ENCODE results near the gene AOC2.
"Not testable (repeated sequence)": the region's sequence is repeated elsewhere in the genome, so short reads cannot be mapped to it uniquely, and the experiment has no call there.

AOC2 gene

DNA sequence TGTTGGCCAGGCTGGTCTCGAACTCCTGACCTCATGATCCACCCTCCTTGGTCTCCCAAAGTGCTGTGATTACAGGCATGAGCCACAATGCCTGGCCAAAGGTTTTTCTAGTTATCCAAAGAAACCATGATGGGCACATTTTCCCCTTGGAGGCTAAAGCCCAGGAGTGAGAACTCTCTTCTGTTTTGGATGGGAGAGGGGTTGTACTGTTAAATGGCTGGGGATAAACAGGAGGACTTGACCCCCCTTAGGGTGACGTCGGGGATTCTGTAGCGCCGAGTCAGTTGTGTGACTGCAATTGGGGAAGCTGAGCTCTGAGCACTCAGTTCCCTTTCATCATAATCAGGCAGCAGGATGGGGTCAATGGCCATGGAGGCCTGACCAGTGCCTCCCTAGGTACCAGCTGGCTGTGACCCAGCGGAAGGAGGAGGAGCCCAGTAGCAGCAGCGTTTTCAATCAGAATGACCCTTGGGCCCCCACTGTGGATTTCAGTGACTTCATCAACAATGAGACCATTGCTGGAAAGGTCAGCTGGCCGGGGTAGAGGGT lies 10.7 kb downstream of the AOC2 start:
- no peak for DNase-seq (ENCODE audit: low read depth)

DNA sequence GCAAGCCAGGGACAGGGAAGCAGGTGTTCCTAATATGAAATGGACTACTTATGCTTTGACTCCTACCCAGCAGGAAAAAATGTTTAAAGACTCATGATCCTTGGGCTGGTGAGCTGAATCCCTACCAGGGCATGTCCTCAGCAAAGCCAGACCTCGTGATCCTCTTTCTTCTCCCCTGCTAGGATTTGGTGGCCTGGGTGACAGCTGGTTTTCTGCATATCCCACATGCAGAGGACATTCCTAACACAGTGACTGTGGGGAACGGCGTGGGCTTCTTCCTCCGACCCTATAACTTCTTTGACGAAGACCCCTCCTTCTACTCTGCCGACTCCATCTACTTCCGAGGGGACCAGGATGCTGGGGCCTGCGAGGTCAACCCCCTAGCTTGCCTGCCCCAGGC lies 11.7 kb downstream of the AOC2 start:
- DNase-seq (ENCODE audit: low read depth) = not testable (repeated sequence)

DNA sequence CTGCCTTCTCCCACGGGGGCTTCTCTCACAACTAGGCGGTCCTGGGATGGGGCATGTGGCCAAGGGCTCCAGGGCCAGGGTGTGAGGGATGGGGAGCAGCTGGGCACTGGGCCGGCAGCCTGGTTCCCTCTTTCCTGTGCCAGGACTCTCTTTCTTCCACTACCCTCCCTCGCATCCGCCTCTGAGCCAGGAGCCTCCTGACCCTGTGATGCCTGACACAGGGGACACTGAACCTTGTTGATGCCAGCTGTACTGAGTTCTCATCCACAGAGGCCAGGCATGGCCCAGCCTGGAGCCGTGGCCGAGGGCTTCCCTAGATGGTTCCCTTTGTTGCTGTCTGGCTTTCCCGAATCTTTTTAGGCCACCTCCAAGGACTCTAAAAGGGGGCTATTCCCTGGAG lies 12.1 kb downstream of the AOC2 start:
- DNase-seq (ENCODE audit: low read depth) = not testable (repeated sequence)

DNA sequence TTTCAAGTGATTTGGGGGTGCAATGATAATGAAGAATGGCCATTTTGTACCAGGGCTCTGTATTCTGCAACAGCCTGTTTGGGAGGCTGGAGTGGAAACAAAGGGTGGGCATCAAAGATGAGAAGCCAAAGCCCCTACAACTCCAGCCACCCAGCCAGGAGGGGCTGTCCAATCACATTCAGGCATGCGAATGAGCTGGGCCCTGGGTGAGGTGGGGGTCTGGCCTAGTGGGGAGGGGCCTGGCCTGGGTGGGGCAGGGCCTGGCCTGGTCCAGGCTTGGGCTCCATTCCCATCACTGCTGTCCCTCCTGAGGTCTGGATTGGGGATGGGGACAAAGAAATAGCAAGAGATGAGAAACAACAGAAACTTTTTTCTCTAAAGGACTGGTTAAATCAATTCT lies 13.0 kb downstream of the AOC2 start:
- DNase-seq (ENCODE audit: low read depth) = no peak

DNA sequence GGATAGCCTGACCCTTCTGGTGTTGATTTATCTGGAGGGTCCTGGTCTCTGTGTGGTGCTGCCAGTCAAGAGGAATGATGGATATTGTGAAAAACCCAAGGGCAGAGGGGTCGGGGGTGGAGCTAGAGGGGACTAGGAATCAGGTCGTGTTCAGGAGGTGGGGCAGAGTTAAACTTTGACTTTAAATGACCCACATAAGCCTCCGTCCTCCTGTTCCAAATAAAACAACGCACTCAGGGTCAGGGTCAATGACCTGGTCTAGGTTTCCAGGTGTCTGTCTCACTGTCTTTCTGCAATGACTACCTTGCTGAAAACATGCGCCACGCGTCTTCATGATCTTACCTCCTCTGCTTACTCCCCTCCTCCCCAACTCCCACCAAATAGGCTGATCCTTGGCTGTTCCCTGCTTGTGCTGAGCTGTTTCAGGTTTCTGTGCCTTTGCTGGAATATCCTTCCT lies 21.3 kb downstream of the AOC2 start:
- DNase-seq (ENCODE audit: low read depth) = no peak

DNA sequence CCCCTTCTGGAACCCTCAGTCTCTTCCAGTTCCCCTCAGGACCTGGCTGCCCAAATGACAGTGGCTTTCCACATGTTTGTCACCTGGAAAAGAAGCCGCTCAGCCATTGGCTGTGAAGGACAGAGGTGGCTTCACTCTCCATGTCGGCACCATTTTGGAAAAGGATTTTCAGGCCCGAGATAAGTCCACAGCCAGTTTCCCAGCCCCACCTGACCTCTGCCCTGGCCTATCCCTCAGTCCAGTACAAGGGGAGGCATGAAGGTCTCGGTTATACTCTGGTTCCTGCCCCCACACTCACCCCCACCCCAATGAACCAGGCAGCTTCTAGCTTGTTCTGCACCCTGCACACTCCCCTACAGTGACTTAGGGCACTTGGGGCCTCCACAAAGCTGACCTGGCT lies 21.8 kb downstream of the AOC2 start:
- DNase-seq (ENCODE audit: low read depth) = no peak

DNA sequence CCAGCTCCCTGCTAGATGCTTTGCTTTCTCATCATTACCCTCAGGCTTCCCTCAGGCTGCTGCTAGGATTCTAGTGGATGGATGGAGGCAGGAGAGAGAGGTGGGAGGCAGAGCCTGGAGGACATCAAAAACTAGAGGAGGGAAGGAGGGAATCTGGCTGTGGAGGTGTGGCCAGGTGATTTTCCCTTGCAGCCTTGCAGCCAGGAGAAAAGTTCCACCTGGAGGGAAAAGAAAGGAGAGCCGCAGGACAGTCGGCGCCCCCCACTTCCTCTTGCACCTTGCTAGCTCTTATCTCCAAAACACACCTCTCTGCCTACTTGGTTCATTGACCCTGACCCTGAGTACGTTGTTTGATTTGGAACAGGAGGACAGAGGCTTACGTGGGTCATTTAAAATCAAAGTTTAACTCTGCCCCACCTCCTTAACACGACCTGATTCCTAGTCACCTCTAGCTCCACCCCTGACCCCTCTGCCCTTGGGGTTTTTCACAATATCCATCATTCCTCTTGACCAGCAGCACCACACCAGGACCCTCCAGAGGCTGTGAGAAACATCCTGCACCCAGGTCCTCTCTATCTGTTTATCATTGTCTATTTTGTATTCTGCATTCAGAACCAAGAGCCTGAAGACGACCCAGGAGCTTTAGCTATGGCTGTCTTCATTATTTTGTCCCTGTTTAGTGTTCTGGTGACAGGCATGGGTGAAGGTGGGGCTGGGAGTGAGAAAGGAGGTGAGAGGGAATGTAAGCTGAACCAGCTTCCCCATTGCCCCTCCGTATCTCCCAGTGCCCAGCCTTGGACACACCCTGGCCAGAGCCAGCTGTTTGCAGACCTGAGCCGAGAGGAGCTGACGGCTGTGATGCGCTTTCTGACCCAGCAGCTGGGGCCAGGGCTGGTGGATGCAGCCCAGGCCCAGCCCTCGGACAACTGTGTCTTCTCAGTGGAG lies 22.5 kb downstream of the AOC2 start:
- no peak for DNase-seq (ENCODE audit: low read depth)

DNA sequence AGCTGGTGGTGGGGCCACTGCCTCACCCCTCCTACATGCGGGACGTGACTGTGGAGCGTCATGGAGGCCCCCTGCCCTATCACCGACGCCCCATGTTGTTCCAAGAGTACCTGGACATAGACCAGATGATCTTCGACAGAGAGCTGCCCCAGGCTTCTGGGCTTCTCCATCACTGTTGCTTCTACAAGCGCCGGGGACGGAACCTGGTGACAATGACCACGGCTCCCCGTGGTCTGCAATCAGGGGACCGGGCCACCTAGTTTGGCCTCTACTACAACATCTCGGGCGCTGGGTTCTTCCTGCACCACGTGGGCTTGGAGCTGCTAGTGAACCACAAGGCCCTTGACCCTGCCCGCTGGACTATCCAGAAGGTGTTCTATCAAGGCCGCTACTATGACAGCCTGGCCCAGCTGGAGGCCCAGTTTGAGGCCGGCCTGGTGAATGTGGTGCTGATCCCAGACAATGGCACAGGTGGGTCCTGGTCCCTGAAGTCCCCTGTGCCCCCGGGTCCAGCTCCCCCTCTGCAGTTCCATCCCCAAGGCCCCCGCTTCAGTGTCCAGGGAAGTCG lies 23.4 kb downstream of the AOC2 start:
- DNase-seq (ENCODE audit: low read depth) = not testable (repeated sequence)

DNA sequence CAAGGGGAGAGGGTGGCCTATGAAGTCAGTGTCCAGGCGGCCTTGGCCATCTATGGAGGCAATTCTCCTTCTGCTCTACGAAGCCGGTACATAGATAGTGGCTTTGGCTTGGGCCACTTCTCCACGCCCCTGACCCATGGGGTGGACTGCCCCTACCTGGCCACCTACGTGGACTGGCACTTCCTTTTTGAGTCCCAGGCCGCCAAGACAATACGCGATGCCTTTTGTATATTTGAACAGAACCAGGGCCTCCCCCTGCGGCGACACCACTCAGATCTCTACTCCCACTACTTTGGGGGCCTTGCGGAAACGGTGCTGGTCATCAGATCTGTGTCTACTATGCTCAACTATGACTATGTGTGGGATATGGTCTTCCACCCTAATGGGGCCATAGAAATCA lies 24.0 kb downstream of the AOC2 start:
- no peak for DNase-seq (ENCODE audit: low read depth)

DNA sequence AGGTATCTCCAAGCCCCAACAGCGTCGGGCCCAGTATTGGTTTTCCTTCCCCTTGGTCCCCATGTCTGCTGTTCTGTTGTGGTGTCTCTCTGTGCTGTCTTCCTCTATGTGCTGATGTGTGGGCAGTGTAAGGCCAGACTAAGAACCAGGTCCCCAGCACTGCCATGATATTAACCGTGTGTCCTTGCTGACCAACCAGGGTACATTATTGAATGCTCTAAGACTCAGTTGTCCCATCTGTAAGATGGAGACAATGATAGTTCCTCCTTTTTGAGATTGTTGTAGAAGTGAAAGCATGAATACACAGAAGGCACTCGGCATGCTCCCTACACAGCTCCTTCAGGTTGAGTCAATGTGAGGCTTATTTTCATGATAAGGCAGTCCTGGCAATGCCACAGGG lies 27.3 kb downstream of the AOC2 start:
- DNase-seq (ENCODE audit: low read depth) = no peak

DNA sequence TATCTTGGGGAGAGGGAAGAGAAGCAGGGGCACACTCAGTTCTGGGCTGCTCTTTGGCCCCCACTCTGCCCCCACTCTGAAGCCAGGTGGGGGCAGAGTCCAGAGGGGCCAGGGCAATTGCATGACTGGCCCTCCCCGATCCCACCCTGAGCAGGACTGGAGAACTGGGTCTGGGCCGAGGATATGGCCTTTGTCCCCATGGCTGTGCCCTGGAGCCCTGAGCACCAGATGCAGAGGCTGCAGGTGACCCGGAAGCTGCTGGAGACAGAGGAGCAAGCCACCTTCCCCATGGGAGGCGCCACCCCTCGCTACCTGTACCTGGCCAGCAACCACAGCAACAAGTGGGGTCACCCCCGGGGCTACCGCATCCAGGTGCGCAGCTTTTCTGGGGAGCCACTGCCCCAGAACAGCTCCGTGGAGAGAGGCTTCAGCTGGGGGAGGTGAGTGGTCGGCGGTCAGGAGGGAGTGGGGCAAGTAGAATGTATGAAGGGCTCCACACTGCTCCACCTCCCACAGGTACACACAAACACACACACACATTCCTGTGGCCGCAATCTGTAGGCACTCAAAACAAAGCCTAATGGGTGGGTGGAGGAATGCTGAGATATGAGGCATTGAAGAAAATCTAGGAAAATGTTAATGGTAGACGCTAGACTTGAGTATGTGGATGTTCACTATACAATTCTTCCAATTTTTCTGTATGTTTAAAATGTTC lies 28.0 kb downstream of the AOC2 start:
- no peak for DNase-seq (ENCODE audit: low read depth)

DNA sequence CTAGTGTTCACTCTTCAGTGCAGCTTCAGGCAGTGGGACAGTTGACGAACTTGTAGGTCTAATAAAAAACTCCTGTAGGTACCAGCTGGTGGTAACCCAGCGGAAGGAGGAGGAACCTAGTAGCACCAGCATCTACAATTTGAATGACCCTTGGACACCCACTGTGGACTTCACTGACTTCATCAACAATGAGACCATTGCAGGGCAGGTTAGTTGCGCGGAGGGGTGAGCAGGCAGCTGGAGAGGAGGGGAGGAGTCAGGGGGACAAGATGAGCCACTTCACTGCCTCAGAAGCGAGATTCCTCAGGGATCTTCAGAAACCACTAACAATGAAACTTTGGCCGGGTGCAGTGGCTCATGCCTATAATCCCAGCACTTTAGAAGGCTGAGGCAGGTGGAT lies 28.9 kb downstream of the AOC2 start:
- no peak for DNase-seq (ENCODE audit: low read depth)

DNA sequence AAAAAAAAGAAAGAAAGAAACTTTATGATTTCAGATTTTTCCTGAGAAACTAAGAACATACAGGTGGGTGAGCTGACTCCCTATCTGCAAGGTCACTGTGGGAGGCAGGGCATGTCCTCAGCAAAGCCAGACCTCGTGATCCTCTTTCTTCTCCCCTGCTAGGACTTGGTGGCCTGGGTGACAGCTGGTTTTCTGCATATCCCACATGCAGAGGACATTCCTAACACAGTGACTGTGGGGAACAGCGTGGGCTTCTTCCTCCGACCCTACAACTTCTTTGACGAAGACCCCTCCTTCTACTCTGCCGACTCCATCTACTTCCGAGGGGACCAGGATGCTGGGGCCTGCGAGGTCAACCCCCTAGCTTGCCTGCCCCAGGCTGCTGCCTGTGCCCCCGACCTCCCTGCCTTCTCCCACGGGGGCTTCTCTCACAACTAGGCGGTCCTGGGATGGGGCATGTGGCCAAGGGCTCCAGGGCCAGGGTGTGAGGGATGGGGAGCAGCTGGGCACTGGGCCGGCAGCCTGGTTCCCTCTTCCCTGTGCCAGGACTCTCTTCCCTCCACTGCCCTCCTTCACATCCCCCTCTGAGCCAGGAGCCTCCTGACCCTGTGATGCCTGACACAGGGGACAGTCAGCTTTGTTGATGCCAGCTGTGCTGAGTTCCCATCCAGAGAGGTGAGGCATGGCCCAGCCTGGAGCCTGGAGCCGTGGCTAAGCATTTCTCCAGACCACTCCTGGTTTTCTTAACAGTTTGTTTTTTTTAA lies 29.7 kb downstream of the AOC2 start:
- not testable (repeated sequence) for DNase-seq (ENCODE audit: low read depth)

DNA sequence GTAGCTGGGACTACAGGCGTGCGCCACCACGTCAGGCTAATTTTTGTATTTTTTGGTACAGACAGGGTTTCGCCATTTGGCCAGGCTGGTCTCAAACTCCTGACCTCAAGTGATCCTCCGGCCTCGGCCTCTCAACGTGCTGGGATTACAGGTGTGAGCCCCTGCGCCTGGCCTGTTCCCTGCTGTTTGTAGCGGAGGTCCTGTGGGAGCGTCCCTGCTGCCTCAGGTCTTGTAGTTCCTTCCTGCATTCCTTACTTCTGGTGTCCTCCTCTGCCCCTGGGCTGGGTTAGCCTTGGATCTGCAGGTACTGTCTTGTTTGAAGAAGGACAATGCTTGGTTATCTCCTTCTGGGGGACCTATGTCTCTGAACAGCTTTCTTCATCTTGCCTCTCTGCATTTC lies 32.7 kb downstream of the AOC2 start:
- no peak for DNase-seq (ENCODE audit: low read depth)

DNA sequence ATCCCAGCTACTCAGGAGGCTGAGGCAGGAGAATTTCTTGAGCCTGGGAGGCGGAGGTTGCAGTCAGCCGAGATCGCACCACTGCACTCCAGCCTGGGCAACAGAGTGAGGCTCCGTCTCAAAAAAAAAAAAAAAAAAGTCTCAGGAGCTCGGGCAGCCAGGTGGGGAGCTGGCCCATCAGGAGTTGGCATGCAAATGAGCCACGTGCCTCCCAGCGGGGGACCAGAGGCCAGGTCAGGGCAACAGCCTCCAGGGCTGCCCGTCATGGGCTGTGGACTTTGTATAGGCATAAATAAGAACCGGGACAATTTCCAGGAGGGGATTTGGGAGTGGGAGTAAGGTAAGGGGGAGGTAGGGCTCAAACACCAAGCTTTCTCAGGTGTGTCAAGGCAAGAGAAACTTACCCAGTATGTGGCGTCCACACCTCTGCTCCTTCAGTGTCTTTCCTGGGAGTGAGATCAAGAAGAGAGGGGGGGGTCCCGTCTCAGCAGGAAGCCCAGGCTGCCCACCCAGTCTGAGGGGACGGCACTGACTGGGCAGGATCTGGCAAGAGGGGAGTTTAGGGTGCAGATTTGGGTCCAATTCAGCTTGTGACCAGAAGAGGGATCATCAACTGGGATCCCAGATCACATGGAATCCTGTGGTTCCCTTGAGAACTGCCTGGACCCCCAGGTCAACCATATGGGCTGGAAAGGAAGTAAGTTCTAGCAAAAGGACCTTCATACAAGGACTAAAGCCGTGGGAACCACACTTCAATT lies 33.9 kb downstream of the AOC2 start:
- no peak for DNase-seq (ENCODE audit: low read depth)

DNA sequence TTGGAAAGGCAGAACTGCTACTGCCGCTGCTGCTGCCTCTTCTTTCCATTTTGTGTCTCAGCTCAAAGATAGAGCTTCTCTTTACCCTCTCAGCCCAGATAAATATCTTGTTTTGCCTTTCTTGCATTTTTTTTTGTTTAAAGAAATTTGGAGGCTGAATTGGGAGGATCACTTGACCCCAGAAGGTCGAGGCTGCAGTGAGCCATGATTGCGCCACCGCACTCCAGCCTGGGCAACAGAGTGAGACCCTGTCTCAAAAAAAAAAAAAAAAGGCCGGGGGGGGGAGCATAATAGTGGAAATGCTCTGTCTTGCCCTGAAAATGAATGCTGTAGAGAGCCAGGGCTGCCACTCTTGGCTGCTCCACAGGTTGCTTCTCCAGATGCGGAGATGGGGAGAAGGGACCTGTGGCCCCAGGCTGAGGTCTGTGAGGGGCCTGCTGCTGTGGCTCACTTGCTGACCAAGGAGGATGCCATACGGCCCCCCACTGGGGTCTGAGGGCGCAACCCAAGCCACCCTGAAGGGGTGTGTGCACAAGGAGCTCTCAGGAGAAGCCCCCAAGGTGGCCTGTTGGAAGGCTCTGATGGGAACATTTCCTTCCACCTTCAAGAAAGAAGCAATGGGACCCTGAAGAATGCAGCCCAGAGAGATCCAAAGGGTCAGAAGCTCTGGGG lies 34.7 kb downstream of the AOC2 start:
- no peak for DNase-seq (ENCODE audit: low read depth)

DNA sequence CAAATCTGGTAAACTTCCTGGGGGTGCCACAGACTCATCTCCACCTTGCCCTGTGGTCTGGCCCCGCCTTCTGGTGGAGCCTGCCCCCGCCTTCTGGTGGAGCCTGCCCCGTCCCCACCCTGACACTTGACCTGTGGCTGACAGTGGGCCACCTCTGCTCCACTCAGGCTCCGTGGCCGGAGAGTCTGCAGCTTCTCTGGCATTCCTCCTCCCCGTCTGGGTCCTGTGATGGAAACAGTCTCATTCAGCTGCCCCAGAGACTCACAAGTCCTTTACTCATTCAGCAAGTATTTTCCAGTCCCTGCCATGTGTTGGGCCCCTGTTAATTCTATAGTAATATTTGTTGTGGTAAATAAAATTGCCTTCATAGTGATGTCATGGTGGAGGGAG lies 35.2 kb downstream of the AOC2 start:
- DNase-seq (ENCODE audit: low read depth) = no peak

DNA sequence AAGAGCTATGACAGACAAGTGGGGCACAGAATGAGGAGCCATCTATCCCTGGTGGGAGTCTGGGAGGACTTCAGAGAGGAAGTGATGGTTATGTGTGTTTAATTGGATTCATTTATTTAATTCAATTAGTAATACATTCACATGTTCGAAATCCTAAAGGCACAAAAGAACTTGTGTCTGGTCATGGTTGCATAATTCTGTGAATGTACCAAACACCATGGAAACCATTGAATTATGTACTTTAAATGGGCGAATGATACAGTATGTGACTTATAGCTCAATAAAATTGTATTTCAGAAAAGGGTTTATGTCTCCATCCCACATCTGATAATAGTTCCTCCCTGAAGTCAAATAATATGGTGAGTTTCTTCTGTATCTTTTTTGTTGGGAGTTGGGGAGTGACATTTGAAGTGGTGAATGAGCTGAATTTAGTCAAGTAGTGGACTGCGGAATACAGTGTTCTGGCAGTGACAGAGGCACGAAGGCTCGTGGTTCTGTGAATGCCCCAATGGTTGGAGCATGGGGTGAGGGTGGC lies 36.5 kb downstream of the AOC2 start:
- DNase-seq (ENCODE audit: low read depth) = no peak

DNA sequence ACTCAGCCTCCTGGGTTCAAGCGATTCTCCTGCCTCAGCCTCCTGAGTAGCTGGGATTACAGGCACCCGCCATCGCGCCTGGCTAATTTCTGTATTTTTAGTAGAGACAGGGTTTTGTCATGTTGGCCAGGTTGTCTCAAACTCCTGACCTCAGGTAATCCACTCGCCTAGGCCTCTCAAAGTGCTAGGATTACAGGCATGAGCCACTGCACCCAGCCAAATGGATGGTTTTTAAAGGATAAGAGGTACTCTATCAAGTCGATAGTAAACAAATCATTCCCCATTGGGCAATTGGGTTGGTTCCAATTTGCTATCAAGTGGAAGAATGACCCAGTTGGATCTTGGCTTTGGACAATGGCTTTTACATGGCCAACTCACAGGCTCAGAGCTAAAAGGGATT lies 37.3 kb downstream of the AOC2 start:
- not testable (repeated sequence) for DNase-seq (ENCODE audit: low read depth)

DNA sequence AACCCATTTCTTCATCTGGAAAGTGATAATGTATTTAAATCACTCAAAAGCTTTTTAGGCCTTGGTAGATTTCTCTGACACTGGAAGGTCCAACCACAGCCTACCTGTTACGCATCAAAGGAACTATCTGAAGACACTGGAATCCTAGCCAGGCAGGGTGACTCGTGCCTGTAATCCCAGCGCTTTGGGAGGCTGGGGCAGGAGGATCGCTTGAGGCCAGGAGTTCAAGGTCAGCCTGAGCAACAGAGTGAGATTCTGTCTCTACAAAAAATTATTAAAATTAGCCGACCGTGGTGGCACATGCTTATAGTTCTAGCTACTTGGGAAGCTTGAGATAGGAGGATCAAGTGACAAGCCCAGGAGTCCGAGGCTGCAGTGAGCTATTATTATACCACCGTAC lies 37.8 kb downstream of the AOC2 start:
- no peak for DNase-seq (ENCODE audit: low read depth)
